G401 (cell line): ENCODE results near the gene CEMIP2. TPM values are rescaled to one million over a fixed set of nuclear protein-coding genes. Genes with fewer than 3 reads are reported as not detected.
"Not testable (repeated sequence)": the region's sequence is repeated elsewhere in the genome, so short reads cannot be mapped to it uniquely, and the experiment has no call there.

Experiments
- DNase-seq: peaks from one replicate; pipeline ENCODE4 v3.0.0-alpha.2; 2015; ENCODE audit warnings: low spot score
- in situ Hi-C: cut with HindIII; loops from 2 replicates; pipeline ENCODE4 v1.10.0; 2016; ENCODE audit warnings: low sequenced_read_pairs, mixed read lengths
- total RNA-seq: library from RNA; depleted of rRNA; stranded (reverse); fragments of >200 nt; shearing (Covaris generic); gene quantifications from 2 replicates; pipeline ENCODE4 v1.2.3, GENCODE V29; 2014

The CEMIP2 gene
- total RNA-seq, 1 experiment from 2014 or later = 8.6 TPM

DNA sequence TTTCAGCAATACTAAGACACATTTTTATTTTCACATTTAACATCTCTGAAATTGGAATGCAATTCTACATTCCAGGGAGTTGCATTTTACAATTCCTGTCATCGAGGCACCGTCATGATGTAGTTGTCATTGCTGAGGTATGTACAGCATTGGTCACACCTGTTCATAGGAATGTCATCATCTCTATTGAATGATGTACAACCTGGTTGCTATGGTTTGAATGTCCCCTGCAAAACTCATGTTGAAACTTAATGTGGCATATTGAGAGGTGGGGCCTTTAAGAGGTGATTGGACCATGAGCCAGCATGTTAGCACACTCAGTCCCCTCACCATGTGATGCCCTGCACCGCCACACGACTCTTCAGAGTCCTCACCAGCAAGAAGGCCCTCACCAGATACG is 103.1 kb downstream of the CEMIP2 start:
- in situ Hi-C loops = no loop called here
- DNase-seq = no peak

DNA sequence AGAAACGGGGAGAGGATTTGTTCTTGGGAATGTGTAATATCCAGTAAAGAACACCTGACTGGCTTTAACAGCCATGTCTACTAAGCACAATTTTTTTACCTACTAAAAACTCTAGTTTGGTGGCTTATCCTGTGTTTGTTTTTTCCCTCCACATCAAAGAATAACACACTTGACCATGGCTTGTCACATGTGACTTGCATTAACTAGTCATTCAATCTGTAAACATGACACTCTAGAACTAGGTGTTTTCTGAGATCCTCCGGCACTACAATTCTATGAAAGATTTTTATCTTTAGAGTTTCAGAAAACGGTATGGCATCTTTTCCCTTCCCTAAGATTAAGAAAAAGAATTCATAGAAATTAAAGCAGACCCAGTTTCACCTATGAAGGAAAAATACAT is 103.7 kb downstream of the CEMIP2 start:
- DNase-seq = no peak
- in situ Hi-C loops = no loop called here

DNA sequence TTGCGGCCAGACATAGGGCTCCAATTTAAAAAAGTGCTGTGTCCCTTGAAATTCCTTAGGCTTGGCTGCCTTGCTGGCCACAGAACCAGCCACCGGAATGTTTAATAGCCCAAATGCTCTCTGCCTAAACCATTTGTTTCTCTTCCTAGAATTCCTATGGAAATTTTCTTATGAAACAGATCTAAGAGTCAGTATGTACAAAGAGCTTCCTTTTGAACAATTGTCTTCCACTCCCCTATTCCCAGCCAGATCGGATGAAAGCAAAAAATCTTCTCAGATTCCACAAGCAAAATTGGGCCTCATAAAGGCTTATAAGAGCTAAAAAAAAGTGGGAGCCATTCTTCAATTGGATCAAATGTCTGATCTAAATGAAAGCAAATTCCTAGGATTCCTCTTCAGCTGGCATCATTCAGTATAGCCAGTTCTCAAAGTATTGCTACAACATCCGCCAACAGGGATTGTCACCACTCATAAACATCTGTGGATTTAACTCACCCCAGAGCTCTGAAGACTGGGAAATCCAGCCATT is 104.3 kb downstream of the CEMIP2 start:
- no peak for DNase-seq
- in situ Hi-C loops = no loop called here

DNA sequence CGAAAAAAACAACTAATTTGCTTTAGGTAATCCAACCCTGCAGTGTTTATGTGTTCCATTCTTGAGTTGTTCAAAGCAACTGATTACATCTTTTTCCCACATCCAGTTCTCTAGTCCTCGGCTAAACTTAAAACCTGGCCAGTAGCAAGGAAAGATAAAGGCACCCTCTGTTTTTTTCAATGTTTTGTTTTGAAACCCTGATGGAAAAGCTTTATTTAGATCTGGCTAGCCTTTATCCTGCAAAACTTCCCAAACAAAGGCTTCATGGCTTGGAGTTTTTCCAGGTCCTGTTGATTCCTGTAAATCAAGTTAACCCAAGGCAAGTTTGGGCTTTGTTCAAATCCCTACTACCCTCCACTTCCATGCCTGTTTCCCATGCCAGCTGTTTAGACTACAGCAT is 105.1 kb downstream of the CEMIP2 start:
- DNase-seq = no peak
- in situ Hi-C loops = no loop called here

DNA sequence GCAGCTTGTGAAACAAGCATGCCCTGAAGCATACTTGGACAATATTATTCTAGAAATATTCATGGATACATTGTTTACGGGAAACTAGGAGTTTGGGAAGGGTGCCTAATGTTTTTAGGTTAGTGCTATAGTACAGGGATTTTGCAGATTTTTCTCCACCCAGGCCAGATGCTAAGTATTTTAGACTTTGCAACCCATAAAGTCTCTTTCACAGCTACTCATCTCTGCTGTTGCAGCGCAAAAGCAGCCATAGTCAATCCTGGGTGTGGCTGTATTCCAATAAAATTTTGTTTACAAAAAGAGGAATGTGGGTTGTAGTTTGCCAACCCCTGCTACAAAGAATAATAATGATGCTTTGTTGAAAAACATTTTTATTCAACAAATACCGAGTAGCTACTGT is 106.2 kb downstream of the CEMIP2 start:
- in situ Hi-C loops = no loop called here
- DNase-seq = no peak

DNA sequence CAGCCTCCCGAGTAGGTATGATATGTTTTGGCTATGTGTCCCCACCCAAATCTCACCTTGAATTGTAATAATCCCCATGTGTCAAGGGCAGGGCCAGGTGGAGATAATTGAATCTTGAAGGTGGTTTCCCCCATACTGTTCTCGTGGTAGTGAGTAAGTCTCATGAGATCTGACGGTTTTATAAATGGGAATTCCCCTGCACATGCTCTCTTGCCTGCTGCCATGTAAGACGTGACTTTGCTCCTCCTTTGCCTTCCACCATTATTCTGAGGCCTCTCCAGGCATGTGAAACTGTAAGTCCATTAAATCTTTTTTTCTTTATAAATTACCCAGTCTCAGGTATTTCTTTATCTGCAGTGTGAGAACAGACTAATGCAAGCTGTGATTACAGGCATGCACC is 111.0 kb downstream of the CEMIP2 start:
- in situ Hi-C loops, DNase-seq: not testable (repeated sequence)

DNA sequence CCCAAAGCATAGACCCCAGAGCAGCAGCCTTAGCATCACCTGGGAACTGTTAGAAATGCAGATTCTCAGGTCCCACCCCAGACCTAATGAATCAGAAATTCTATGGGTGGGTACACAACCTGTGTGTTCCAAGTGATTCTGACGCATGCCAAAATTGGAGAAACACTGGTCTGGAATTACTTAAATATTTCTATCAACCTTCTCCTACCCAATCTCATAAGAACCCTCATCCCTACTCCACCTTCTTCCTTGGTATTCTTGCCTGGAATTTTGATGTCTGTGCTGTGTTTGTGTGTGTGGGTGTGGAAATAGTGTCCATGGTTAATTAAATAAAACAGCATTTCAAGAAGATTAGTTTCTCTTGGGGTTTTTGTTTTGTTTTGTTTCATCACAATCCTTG is 111.8 kb downstream of the CEMIP2 start:
- no peak for DNase-seq
- in situ Hi-C loops = no loop called here

DNA sequence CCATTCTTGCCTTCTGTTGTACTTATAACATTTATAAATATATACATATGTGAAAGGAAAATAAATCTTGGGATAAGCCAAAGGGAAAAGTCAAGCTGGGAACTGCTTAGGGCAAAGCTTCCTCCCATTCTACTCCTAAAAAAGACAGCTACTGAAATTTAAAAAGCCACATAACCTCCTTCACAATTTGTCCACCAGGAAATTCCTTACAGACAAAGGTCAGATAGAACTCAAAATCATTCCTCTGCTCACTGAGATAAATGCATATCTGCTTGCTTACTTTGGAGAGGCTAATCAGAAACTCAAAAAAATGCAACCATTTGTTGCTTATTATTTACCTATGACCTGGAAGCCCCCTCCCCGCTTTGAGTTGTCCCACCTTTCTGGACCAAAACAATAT is 112.5 kb downstream of the CEMIP2 start:
- in situ Hi-C loops = no loop called here
- DNase-seq = no peak

DNA sequence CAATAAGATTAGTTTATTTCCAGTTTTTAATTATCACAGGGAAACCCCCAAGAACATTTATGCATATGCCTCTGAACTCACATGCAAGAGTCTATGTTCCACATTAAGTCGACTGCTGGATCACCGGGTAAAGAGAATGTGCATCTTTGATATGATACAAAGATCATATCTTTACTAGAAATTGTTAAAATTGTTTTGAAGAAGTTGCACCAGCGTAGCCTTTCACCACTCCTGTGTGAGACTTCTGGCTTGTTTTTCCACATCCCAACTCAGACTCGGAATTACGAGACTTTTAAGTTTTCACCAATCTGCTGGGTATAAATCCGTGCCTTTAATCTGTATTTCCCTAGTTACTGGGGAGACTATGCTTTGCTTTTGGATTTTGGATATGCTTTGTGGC is 113.2 kb downstream of the CEMIP2 start:
- no peak for DNase-seq

DNA sequence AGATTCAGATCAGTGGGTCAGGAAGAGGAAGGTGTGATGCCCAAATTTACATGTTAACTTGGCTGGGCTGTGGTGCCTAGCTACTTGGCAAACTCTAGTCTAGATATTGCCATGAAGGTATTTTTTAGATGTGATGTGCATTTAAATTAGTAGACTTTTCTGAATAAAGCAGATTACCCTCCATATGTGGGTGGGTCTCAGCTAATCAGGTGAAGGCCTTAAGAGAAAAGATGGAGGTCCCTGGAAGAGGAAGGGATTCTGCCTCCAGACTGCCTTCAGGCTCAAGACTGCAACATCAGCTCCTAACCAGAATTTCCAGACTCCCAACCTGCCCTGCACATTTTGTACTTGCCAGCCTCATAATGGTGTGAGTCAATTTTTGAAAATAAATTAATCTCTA is 115.8 kb downstream of the CEMIP2 start:
- in situ Hi-C loops = no loop called here
- DNase-seq = no peak

More for the DNA sequence above, 113.2 kb downstream of the CEMIP2 start:
- in situ Hi-C loops = no loop called here

DNA sequence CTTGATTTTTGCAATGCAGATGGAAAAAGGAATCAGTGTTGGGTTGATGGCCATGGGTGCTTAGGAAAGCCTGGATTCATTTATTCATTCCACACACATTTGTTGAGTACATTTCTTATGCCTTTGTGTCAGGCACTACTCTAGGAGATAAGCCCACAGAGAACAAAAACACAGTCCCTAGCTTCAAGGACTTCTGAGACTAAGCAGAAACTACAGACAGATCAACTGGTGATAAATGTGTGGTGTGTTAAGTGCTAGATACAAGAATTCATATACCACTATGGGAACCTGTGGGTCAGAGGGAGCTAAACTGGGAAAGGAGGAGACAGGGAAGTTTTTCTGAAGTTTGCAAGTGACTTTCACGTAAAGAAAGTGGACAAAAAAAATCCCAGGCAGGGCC is 119.9 kb downstream of the CEMIP2 start:
- DNase-seq = no peak
- in situ Hi-C loops = no loop called here

DNA sequence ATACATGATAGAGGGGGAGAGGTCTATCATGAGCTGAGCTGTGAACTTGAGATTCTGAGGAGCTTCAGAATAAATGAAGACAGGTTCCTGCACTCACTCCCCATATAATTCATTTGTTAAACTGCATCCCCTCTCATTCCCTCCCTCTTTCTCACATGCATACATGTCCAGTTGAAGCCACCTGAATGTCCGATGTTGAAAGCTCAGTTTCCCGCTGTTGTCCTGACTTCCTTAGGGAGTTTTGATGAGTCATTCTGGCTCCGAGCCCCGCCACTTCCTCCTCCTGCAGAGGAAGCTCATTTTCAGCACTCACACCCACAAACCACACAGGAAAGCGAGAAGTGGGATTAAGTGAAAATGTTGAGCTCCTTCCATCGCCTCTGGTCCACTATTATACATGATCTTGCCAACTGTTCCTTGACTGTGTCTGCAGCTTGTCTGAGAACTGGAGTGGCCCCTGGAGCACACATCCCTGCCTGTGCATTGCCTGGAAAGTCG is 121.2 kb downstream of the CEMIP2 start:
- in situ Hi-C loops = no loop called here
- peak; percentile 4 for DNase-seq

DNA sequence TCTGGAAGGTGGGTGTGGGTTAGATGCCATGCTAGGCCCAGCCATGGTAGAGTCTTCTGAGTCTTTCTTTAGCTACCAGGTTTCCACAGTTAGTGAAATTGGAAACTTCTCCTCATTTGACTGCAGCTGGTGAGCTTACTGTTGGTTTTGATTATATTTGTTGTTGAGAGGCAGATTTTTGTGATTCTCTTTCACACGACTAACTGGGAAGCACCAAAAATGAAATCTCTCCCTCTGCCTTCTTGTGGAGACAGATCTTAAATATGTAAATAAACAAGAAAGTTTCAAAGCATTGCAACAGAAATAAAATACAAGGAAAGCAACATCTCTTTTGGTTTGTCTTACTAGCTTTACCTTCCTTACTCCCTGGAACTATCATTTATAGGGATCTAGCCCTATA is 122.2 kb downstream of the CEMIP2 start:
- in situ Hi-C loops = no loop called here
- no peak for DNase-seq

DNA sequence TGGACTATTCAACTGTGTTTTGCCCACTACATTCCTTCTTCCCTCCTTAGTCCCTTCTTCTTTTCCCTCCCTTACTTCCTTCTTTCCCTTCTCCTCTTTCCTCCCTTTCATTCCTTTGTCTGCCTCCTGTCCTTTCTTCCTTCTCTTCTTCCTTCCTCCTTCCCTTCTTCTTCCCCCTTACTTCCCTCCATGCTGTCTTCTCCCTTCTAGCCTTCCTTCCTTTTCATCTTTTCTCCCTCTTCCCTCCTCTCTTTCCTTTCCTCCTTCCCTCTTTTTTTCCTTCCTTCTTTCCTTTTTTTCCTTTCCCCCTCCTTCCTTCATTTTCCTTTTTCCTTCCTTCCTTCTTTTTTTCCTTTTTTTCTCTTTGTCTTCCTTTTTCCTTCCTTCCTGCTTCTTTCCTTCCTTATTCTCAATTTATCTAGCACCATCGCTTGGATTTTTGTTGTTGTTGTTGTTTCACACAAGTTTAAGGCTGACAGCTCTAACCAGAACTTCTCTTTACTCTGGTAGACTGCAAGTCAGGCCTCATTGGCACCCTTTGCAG is 123.4 kb downstream of the CEMIP2 start:
- DNase-seq = no peak
- in situ Hi-C loops = no loop called here

DNA sequence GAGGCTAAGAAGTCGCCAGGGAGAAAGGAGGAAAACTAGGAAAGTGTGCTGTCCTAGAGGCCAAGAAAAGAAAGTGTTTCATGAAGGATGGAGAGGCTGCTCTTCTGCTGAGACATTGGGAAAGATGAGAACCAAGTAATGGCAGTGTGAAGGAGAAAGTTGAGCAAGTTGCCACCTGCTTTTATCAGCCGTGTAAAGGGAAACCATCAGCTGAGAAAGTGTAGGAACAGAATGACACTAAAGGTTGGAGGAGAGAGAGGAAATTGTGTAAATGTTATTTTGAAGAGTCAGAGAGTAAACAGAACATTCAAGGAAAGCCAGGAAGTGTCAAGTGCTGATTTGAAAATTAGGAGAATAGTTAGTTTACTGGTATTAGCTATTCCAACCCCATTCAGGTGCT is 125.0 kb downstream of the CEMIP2 start:
- DNase-seq = no peak
- in situ Hi-C loops = no loop called here

DNA sequence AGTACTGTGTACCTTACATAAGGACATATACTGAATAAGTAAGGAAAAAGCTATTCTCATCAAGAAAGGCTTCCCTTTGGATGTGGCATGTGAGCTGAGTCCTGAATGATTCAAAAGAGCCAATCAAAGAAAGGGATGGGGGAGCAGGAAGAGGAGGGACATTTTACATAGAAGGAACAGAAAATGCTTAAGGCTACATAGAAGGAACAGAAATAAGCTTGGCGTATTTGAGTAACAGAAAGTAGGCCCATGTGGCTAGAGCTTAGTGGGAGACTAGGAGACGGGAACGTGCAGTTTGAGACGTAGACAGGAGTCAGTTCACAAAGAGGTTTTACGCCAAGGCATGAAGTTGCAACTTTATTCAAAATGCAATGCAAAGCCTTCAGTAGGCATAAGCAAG is 126.3 kb downstream of the CEMIP2 start:
- DNase-seq = no peak
- in situ Hi-C loops = no loop called here

DNA sequence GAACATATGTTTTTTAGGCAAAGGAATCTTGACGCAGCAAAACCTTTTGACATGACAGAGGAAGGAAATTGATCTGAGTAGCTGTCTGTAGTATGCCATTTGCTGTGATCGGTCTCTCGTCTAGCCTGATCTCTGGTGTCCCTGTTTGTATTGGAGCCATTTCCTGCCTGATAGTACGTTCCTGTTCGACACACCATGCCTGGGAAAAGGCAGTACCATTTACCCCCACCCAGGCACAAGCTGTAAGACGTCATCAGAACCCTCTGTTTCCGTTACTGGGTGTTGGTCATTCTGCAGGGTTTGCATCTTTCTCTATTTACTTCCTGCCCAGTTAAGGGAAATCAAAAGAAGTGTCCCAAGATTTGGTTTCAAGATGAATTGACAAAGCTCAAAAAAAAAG is 129.7 kb downstream of the CEMIP2 start:
- DNase-seq = no peak
- in situ Hi-C loops = no loop called here

DNA sequence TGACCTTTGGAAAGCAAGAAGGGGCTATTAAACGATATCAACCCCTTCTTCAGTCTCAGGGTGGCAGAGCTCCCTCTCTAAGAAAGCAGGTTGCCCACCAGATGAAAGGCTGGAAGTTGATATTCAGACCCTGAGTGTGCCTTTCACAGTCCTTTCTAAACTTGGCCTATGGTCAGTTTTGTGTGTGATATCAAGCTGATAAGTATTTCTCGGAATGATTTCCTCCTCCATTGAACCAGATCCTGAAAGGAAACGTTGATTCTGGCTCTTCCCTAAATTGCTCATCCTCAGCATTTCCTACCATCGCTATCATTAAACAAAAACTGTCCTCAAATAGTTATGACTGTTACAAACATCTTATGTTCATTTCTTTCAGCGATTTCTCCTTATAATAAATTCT is 130.4 kb downstream of the CEMIP2 start:
- in situ Hi-C loops = no loop called here
- DNase-seq = no peak

DNA sequence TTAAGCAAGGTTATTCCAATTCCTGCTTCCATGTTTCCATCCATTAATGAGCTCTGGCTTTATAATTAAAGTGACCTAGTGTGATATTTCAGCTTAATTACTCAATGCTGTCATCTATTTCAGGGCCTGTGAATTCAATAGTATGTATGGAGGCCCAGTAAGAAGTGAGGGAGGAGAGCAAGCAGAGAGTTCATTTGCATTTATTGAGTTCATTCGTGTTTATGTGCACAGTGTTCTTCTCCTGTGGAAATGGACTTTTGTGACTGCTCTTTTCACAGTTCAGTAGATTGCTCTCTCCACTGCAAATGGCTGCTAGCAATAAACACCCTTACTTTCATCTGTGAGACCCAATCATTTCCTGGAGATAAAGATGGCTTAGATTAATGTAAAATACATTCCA is 130.9 kb downstream of the CEMIP2 start:
- in situ Hi-C loops = no loop called here
- DNase-seq = no peak

DNA sequence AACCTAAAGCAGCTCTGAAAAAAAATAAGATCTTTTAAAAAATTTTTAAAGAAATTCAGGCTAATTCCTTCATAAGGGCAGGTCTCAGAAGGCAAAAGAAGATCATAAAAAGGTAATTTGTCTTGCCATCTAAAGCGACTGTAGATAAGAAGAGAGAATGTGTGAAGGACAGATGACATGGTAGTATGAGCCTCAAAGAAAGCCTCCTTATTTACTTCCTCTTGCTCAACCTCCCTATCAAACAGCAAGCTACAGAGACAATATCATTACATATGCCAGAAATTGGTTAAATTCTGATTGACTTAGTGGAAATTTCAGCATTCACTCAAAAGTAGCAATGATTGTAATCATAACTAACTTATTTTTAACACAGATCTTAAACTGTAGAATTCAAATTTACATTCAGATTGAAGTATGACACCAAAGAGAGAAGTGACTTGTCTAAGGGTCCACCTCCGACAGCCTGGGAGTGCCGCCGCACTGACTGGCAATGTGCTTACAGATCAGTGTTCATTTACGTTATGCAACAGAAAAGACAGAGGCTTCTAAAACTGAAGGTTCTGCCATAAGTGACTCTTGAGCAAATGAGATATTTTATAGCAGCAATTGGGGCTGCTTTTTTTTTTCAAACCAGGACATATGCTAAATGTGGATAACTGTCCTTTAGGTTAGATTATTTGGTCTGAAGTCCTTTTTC is 132.0 kb downstream of the CEMIP2 start:
- in situ Hi-C loops = no loop called here
- no peak for DNase-seq

DNA sequence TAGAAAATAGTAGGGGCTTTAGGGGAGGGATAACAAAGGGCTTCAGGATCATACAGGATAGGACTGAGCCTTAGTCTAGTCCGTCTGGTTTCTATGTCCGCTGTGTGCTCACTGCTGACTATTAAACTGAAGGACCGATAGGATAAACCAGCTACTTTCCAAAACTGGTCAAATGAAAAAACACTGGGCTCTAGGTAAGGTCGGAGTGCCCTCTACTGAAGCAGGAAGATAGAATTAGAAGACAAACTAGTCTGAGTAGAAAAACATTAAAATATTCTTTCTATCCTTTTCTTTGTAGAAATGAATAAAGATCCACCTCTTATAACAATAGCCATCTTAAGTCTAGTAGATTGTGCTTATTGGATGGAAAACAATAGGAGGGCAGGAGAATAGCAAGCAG is 133.6 kb downstream of the CEMIP2 start:
- in situ Hi-C loops = no loop called here
- DNase-seq = peak; percentile 39
